B cell (primary cell): Measurements from ENCODE around the gene TRIO. TPM values are rescaled to one million over a fixed set of nuclear protein-coding genes. Genes with fewer than 3 reads are reported as not detected.

ENCODE experiments used
- ATAC-seq: fragments of 200-7000 bp; cut with Tn5 transposase; one replicate; pipeline ENCODE4 v1.10.0; 2021; ENCODE audit warnings: low read depth, mild to moderate bottlenecking, moderate number of reproducible peaks, moderate library complexity
- CTCF ChIA-PET: fragments of 350-600 bp; sonication (Branson Sonifier 250); formaldehyde crosslinking; loops from one replicate; lab custom pipeline; 2021; ENCODE audit warnings: antibody characterized with exemption, inconsistent platforms; lab: Charles Lee
- POLR2A ChIA-PET: fragments of 350-600 bp; sonication (Branson Sonifier 250); formaldehyde crosslinking; loops from one replicate; lab custom pipeline; 2021; ENCODE audit warnings: antibody characterized with exemption; lab: Charles Lee
- DNase-seq: peaks from one replicate; pipeline ENCODE4 v3.0.0; 2013
- H2AFZ ChIP-seq: 2 replicates; pipeline ENCODE4 v1.6.1; 2012; ENCODE audit warnings: mild to moderate bottlenecking, low read depth, low read length; ENCODE audit not compliant: insufficient read depth, poor library complexity, severe bottlenecking
- H3K27ac ChIP-seq, 2 donors: 1 replicate in 1 of 2; 2 replicates in 1 of 2; pipeline ENCODE4 v1.5.1; 2012 to 2013; ENCODE audit warnings: low read length in 2 of 2, mild to moderate bottlenecking in 2 of 2, moderate library complexity in 1 of 2
- H3K27me3 ChIP-seq, 4 experiments: fragments of 200-600 bp in 1 of 4; sonication (generic) in 1 of 4; replicated peaks in 1 of 4; 1 replicate in 2 of 4; 2 replicates in 2 of 4; pipeline versions ENCODE4 v1.6.1 to v1.7.0; 2013 to 2016; ENCODE audit warnings: low read length in 3 of 4, mild to moderate bottlenecking in 2 of 4, mixed read lengths in 1 of 4, moderate library complexity in 1 of 4; ENCODE audit not compliant: insufficient read depth in 4 of 4, control insufficient read depth in 3 of 4; ENCODE audit errors: control extremely low read depth in 1 of 4
- H3K36me3 ChIP-seq, 2 experiments: replicated peaks in 1 of 2; 1 replicate in 1 of 2; 2 replicates in 1 of 2; pipeline versions ENCODE4 v1.6.1 to v1.7.1; 2013; ENCODE audit warnings: low read length in 1 of 2; ENCODE audit not compliant: insufficient read depth in 2 of 2, control insufficient read depth in 1 of 2; ENCODE audit errors: control extremely low read depth in 1 of 2, extremely low read depth in 1 of 2
- H3K4me1 ChIP-seq, 2 donors: fragments of 200-600 bp in 1 of 2; sonication (generic) in 1 of 2; 1 replicate in 1 of 2; 2 replicates in 1 of 2; pipeline versions ENCODE4 v1.5.1 to v1.6.1; 2013 to 2017; ENCODE audit warnings: low read length in 2 of 2; ENCODE audit not compliant: control insufficient read depth in 2 of 2, insufficient read depth in 2 of 2
- H3K4me2 ChIP-seq: replicated peaks from 2 replicates; pipeline ENCODE3; 2012; ENCODE audit warnings: mild to moderate bottlenecking, low read depth, low read length; ENCODE audit not compliant: poor library complexity, severe bottlenecking
- H3K4me3 ChIP-seq, 5 experiments: fragments of 200-600 bp in 1 of 5; sonication (generic) in 1 of 5; 1 replicate in 3 of 5; 2 replicates in 2 of 5; pipeline versions ENCODE4 v1.5.1 to v1.7.0; 2011 to 2016; ENCODE audit warnings: low read length in 4 of 5, mild to moderate bottlenecking in 4 of 5, low read depth in 2 of 5, control low read depth in 1 of 5, moderate library complexity in 1 of 5; ENCODE audit not compliant: insufficient read depth in 1 of 5; ENCODE audit errors: control extremely low read depth in 1 of 5, extremely low read depth in 1 of 5
- H3K79me2 ChIP-seq: fragments of 200-600 bp; sonication (generic); one replicate; pipeline ENCODE4 v1.6.0; 2016; ENCODE audit warnings: low read length; ENCODE audit not compliant: control insufficient read depth, insufficient read depth
- H3K9ac ChIP-seq: fragments of 200-600 bp; sonication (generic); 2 replicates; pipeline ENCODE4 v1.6.1; 2017; ENCODE audit warnings: mild to moderate bottlenecking, low read length, moderate library complexity
- H3K9me3 ChIP-seq, 3 donors: one replicate each; pipeline versions ENCODE4 v1.6.1 to v1.7.1; 2013; ENCODE audit warnings: low read length in 2 of 3; ENCODE audit not compliant: control insufficient read depth in 2 of 3, insufficient read depth in 1 of 3; ENCODE audit errors: control extremely low read depth in 1 of 3
- H4K20me1 ChIP-seq: 2 replicates; pipeline ENCODE4 v1.6.0; 2012; ENCODE audit warnings: mild to moderate bottlenecking, low read length; ENCODE audit not compliant: insufficient read depth, control insufficient read depth, poor library complexity, severe bottlenecking
- H3K27ac Mint-ChIP-seq: one replicate; pipeline ENCODE4 v1.8.0; 2021; ENCODE audit warnings: mixed read lengths
- H3K27me3 Mint-ChIP-seq: one replicate; pipeline ENCODE4 v1.8.0; 2021; ENCODE audit warnings: mixed read lengths
- H3K4me1 Mint-ChIP-seq: one replicate; pipeline ENCODE4 v1.8.0; 2021; ENCODE audit warnings: mixed read lengths
- H3K4me3 Mint-ChIP-seq: one replicate; pipeline ENCODE4 v1.8.0; 2021; ENCODE audit warnings: mixed read lengths
- H3K9me3 Mint-ChIP-seq: one replicate; pipeline ENCODE4 v1.8.0; 2022; ENCODE audit warnings: mixed read lengths; ENCODE audit not compliant: insufficient read depth
- CTCF ChIP-seq: fragments of 200-600 bp; IDR thresholded peaks from one replicate; pipeline ENCODE4 v1.8.0; 2022; ENCODE audit warnings: antibody characterized with exemption, mild to moderate bottlenecking
- EZH2 ChIP-seq: IDR thresholded peaks from 2 replicates; pipeline ENCODE4 v1.6.1; 2012; ENCODE audit warnings: borderline replicate concordance, low read depth, mild to moderate bottlenecking, moderate library complexity, low read length; ENCODE audit not compliant: insufficient read depth, poor library complexity, severe bottlenecking
- WGBS: methylation state at CpG from one replicate; pipeline ENCODE4 v1.1.5; 2013; ENCODE audit warnings: missing lambda C conversion rate; ENCODE audit not compliant: insufficient coverage; 5-methylcytosine and 5-hydroxymethylcytosine counted together
- intact Hi-C: fragments of 100-400 bp; cut with micrococcal nuclease; formaldehyde crosslinking; loops from one replicate; pipeline ENCODE4 v1.10.0; 2022
- polyA plus RNA-seq: library from polyadenylated mRNA; depleted of rRNA; stranded (reverse); fragments of >200 nt; gene quantifications from 2 replicates; pipeline ENCODE4 v1.2.3, GENCODE V29; 2012
- total RNA-seq, 2 donors: library from RNA; stranded (reverse); fragments of 120-200 nt in 1 of 2; gene quantifications; 1 replicate in 1 of 2; 2 replicates in 1 of 2; pipeline versions ENCODE4 v1.2.3 to v1.2.4, GENCODE V29; 2013 to 2022

TRIO gene
- total and polyA plus RNA-seq, 2 donors (not counting 1 experiment from before 2014, with no cell fraction given): 90.5 to 479 TPM

- Histone ChIP-seq H3K27me3 (no peaks in the 10 kb centered on the region), H3K4me3 (no peak overlapping the region), H3K36me3 (peaks cover 12 to 79% of the 10 kb centered on the region in 2 experiments), H3K9me3 (no peaks in the 10 kb centered on the region), H3K27ac (no peak overlapping the region), H3K9ac (no peak overlapping the region), H2AFZ (no peak overlapping the region), H3K4me1 (no peaks in the 10 kb centered on the region), H3K4me2 (no peak overlapping the region), H4K20me1 (peaks cover 71% of the 10 kb centered on the region), H3K79me2 (peaks cover 31% of the 10 kb centered on the region)
- no peaks in the 10 kb centered on the region for H3K27me3 Mint-ChIP-seq
- ChIA-PET POLR2A (no interaction called here), CTCF (interaction anchor here (1.5 kb wide), 1 partner anchor 183 kb away, joined by 3 read pairs; no protein-coding TSS in a partner anchor)
- ATAC-seq (no peak), DNase-seq (no peak)
- no peak overlapping the region for H3K4me3 Mint-ChIP-seq
- TF ChIP-seq EZH2 (no peak), CTCF (no peak)
- no peak overlapping the region for H3K27ac Mint-ChIP-seq
- peaks cover 3% of the 10 kb centered on the region for H3K4me1 Mint-ChIP-seq
- H3K9me3 Mint-ChIP-seq: no peaks in the 10 kb centered on the region
- WGBS: 96% methylated on average over 12 of the region's 12 CpGs
- intact Hi-C loops: no loop called here
Measured at GRCh38 chr5:14292766-14293658, 149.9 kb downstream of the TRIO start.

- TF ChIP-seq EZH2 (no peak), CTCF (no peak)
- ChIA-PET POLR2A (no interaction called here), CTCF (interaction anchor here (1.2 to 1.4 kb wide), 2 partner anchors 25 to 353 kb away, joined by 3 read pairs; no protein-coding TSS in a partner anchor)
- intact Hi-C loops: no loop called here
- H3K9me3 Mint-ChIP-seq: no peaks in the 10 kb centered on the region
- H3K4me3 ChIP-seq: no peak overlapping the region
- 97% methylated on average over 5 of the region's 5 CpGs for WGBS
- H2AFZ ChIP-seq: no peak overlapping the region
- no peak overlapping the region for H3K4me2 ChIP-seq
- H3K4me1 ChIP-seq: no peaks in the 10 kb centered on the region
- H3K9ac ChIP-seq: no peak overlapping the region
- DNase-seq: no peak
- no peaks in the 10 kb centered on the region for H3K9me3 ChIP-seq
- ATAC-seq: no peak
- H3K36me3 ChIP-seq: peaks cover 18 to 85% of the 10 kb centered on the region in 2 experiments
- no peak overlapping the region for H3K4me3 Mint-ChIP-seq
- peaks cover 58% of the 10 kb centered on the region for H4K20me1 ChIP-seq
- H3K27me3 ChIP-seq: no peaks in the 10 kb centered on the region
- H3K27ac ChIP-seq: no peak overlapping the region
- H3K27me3 Mint-ChIP-seq: no peaks in the 10 kb centered on the region
- peaks cover 18% of the 10 kb centered on the region for H3K79me2 ChIP-seq
- H3K4me1 Mint-ChIP-seq: no peaks in the 10 kb centered on the region
- no peak overlapping the region for H3K27ac Mint-ChIP-seq
Measured at GRCh38 chr5:14295610-14296009, 152.5 kb downstream of the TRIO start.
